B cell (primary cell): ENCODE data around the gene DISP1. TPM values are rescaled to one million over a fixed set of nuclear protein-coding genes. Genes with fewer than 3 reads are reported as not detected.

Source experiments
- ATAC-seq: fragments of 200-7000 bp; cut with Tn5 transposase; one replicate; pipeline ENCODE4 v1.10.0; 2021; ENCODE audit warnings: low read depth, mild to moderate bottlenecking, moderate number of reproducible peaks, moderate library complexity
- CTCF ChIA-PET: fragments of 350-600 bp; sonication (Branson Sonifier 250); formaldehyde crosslinking; loops from one replicate; lab custom pipeline; 2021; ENCODE audit warnings: antibody characterized with exemption, inconsistent platforms; lab: Charles Lee
- POLR2A ChIA-PET: fragments of 350-600 bp; sonication (Branson Sonifier 250); formaldehyde crosslinking; loops from one replicate; lab custom pipeline; 2021; ENCODE audit warnings: antibody characterized with exemption; lab: Charles Lee
- DNase-seq: peaks from one replicate; pipeline ENCODE4 v3.0.0; 2013
- H2AFZ ChIP-seq: 2 replicates; pipeline ENCODE4 v1.6.1; 2012; ENCODE audit warnings: mild to moderate bottlenecking, low read depth, low read length; ENCODE audit not compliant: insufficient read depth, poor library complexity, severe bottlenecking
- H3K27ac ChIP-seq, 2 donors: 1 replicate in 1 of 2; 2 replicates in 1 of 2; pipeline ENCODE4 v1.5.1; 2012 to 2013; ENCODE audit warnings: low read length in 2 of 2, mild to moderate bottlenecking in 2 of 2, moderate library complexity in 1 of 2
- H3K27me3 ChIP-seq, 4 experiments: fragments of 200-600 bp in 1 of 4; sonication (generic) in 1 of 4; replicated peaks in 1 of 4; 1 replicate in 2 of 4; 2 replicates in 2 of 4; pipeline versions ENCODE4 v1.6.1 to v1.7.0; 2013 to 2016; ENCODE audit warnings: low read length in 3 of 4, mild to moderate bottlenecking in 2 of 4, mixed read lengths in 1 of 4, moderate library complexity in 1 of 4; ENCODE audit not compliant: insufficient read depth in 4 of 4, control insufficient read depth in 3 of 4; ENCODE audit errors: control extremely low read depth in 1 of 4
- H3K36me3 ChIP-seq, 2 experiments: replicated peaks in 1 of 2; 1 replicate in 1 of 2; 2 replicates in 1 of 2; pipeline versions ENCODE4 v1.6.1 to v1.7.1; 2013; ENCODE audit warnings: low read length in 1 of 2; ENCODE audit not compliant: insufficient read depth in 2 of 2, control insufficient read depth in 1 of 2; ENCODE audit errors: control extremely low read depth in 1 of 2, extremely low read depth in 1 of 2
- H3K4me1 ChIP-seq, 2 donors: fragments of 200-600 bp in 1 of 2; sonication (generic) in 1 of 2; 1 replicate in 1 of 2; 2 replicates in 1 of 2; pipeline versions ENCODE4 v1.5.1 to v1.6.1; 2013 to 2017; ENCODE audit warnings: low read length in 2 of 2; ENCODE audit not compliant: control insufficient read depth in 2 of 2, insufficient read depth in 2 of 2
- H3K4me2 ChIP-seq: replicated peaks from 2 replicates; pipeline ENCODE3; 2012; ENCODE audit warnings: mild to moderate bottlenecking, low read depth, low read length; ENCODE audit not compliant: poor library complexity, severe bottlenecking
- H3K4me3 ChIP-seq, 5 experiments: fragments of 200-600 bp in 1 of 5; sonication (generic) in 1 of 5; 1 replicate in 3 of 5; 2 replicates in 2 of 5; pipeline versions ENCODE4 v1.5.1 to v1.7.0; 2011 to 2016; ENCODE audit warnings: low read length in 4 of 5, mild to moderate bottlenecking in 4 of 5, low read depth in 2 of 5, control low read depth in 1 of 5, moderate library complexity in 1 of 5; ENCODE audit not compliant: insufficient read depth in 1 of 5; ENCODE audit errors: control extremely low read depth in 1 of 5, extremely low read depth in 1 of 5
- H3K79me2 ChIP-seq: fragments of 200-600 bp; sonication (generic); one replicate; pipeline ENCODE4 v1.6.0; 2016; ENCODE audit warnings: low read length; ENCODE audit not compliant: control insufficient read depth, insufficient read depth
- H3K9ac ChIP-seq: fragments of 200-600 bp; sonication (generic); 2 replicates; pipeline ENCODE4 v1.6.1; 2017; ENCODE audit warnings: mild to moderate bottlenecking, low read length, moderate library complexity
- H3K9me3 ChIP-seq, 3 donors: one replicate each; pipeline versions ENCODE4 v1.6.1 to v1.7.1; 2013; ENCODE audit warnings: low read length in 2 of 3; ENCODE audit not compliant: control insufficient read depth in 2 of 3, insufficient read depth in 1 of 3; ENCODE audit errors: control extremely low read depth in 1 of 3
- H4K20me1 ChIP-seq: 2 replicates; pipeline ENCODE4 v1.6.0; 2012; ENCODE audit warnings: mild to moderate bottlenecking, low read length; ENCODE audit not compliant: insufficient read depth, control insufficient read depth, poor library complexity, severe bottlenecking
- H3K27ac Mint-ChIP-seq: one replicate; pipeline ENCODE4 v1.8.0; 2021; ENCODE audit warnings: mixed read lengths
- H3K27me3 Mint-ChIP-seq: one replicate; pipeline ENCODE4 v1.8.0; 2021; ENCODE audit warnings: mixed read lengths
- H3K4me1 Mint-ChIP-seq: one replicate; pipeline ENCODE4 v1.8.0; 2021; ENCODE audit warnings: mixed read lengths
- H3K4me3 Mint-ChIP-seq: one replicate; pipeline ENCODE4 v1.8.0; 2021; ENCODE audit warnings: mixed read lengths
- H3K9me3 Mint-ChIP-seq: one replicate; pipeline ENCODE4 v1.8.0; 2022; ENCODE audit warnings: mixed read lengths; ENCODE audit not compliant: insufficient read depth
- EZH2 ChIP-seq: IDR thresholded peaks from 2 replicates; pipeline ENCODE4 v1.6.1; 2012; ENCODE audit warnings: borderline replicate concordance, low read depth, mild to moderate bottlenecking, moderate library complexity, low read length; ENCODE audit not compliant: insufficient read depth, poor library complexity, severe bottlenecking
- WGBS: methylation state at CpG from one replicate; pipeline ENCODE4 v1.1.5; 2013; ENCODE audit warnings: missing lambda C conversion rate; ENCODE audit not compliant: insufficient coverage; 5-methylcytosine and 5-hydroxymethylcytosine counted together
- intact Hi-C: fragments of 100-400 bp; cut with micrococcal nuclease; formaldehyde crosslinking; loops from one replicate; pipeline ENCODE4 v1.10.0; 2022
- polyA plus RNA-seq: library from polyadenylated mRNA; depleted of rRNA; stranded (reverse); fragments of >200 nt; gene quantifications from 2 replicates; pipeline ENCODE4 v1.2.3, GENCODE V29; 2012
- total RNA-seq, 2 donors: library from RNA; stranded (reverse); fragments of 120-200 nt in 1 of 2; gene quantifications; 1 replicate in 1 of 2; 2 replicates in 1 of 2; pipeline versions ENCODE4 v1.2.3 to v1.2.4, GENCODE V29; 2013 to 2022
- TF ChIP-seq, protein P1 (sequence below): fragments of 200-600 bp; IDR thresholded peaks from one replicate; pipeline ENCODE4 v1.8.0; 2022; ENCODE audit warnings: antibody characterized with exemption, mild to moderate bottlenecking

The DISP1 gene
- total and polyA plus RNA-seq, 2 donors (not counting 1 experiment from before 2014, with no cell fraction given), result 6.6 to 12.0 TPM

DNA sequence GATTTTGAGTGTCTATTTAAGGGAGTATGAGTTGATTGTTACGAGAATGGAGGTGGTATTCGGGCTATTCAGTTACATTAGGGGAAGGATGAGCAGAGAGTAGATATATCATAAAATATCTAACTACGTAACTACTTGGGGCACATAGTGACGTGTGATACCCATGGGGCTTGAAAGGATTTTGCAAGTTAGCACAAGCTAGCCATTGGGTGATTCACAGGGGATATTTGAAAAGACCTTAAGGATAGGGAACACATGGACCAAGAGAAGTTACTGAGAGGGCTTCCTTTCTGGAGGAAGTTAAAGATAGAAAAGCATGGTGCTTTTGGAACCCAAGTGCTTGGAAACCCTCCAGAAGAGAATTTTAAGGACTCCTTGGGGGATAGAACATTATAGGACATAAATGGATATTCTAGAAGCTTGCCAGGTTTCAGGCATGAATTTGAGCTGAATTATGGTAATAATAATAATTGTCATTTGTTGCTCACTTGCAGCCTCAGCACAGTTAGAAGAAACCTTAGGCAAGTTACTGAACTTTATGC, 5.4 kb downstream of the DISP1 start:
- Mint-ChIP-seq H3K27me3 (no peaks in the 10 kb centered on the region), H3K27ac (no peak overlapping the region), H3K4me1 (peaks cover 49% of the 10 kb centered on the region), H3K4me3 (no peak overlapping the region), H3K9me3 (no peaks in the 10 kb centered on the region)
- no peak for TF ChIP-seq EZH2
- TF ChIP-seq, protein P1, sequence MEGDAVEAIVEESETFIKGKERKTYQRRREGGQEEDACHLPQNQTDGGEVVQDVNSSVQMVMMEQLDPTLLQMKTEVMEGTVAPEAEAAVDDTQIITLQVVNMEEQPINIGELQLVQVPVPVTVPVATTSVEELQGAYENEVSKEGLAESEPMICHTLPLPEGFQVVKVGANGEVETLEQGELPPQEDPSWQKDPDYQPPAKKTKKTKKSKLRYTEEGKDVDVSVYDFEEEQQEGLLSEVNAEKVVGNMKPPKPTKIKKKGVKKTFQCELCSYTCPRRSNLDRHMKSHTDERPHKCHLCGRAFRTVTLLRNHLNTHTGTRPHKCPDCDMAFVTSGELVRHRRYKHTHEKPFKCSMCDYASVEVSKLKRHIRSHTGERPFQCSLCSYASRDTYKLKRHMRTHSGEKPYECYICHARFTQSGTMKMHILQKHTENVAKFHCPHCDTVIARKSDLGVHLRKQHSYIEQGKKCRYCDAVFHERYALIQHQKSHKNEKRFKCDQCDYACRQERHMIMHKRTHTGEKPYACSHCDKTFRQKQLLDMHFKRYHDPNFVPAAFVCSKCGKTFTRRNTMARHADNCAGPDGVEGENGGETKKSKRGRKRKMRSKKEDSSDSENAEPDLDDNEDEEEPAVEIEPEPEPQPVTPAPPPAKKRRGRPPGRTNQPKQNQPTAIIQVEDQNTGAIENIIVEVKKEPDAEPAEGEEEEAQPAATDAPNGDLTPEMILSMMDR, result no peak
- no peak for ATAC-seq
- no peaks in the 10 kb centered on the region for H3K9me3 ChIP-seq
- H3K4me1 ChIP-seq, result peaks cover 9 to 18% of the 10 kb centered on the region in 2 donors
- intact Hi-C loops, result no loop called here
- no peaks in the 10 kb centered on the region for H4K20me1 ChIP-seq
- H3K36me3 ChIP-seq, result no peaks in the 10 kb centered on the region
- no peaks in the 10 kb centered on the region for H3K27me3 ChIP-seq
- H2AFZ ChIP-seq, result no peak overlapping the region
- no peak for DNase-seq
- H3K9ac ChIP-seq, result no peak overlapping the region
- H3K27ac ChIP-seq, result no peak overlapping the region
- ChIA-PET CTCF (interaction anchor here (1.2 kb wide), 1 partner anchor 19 kb away, joined by 3 read pairs; no protein-coding TSS in a partner anchor), POLR2A (no interaction called here)
- H3K4me2 ChIP-seq, result no peak overlapping the region
- 100% methylated on average over 1 of the region's 4 CpGs for WGBS
- H3K79me2 ChIP-seq, result peaks cover 90% of the 10 kb centered on the region
- H3K4me3 ChIP-seq, result no peak overlapping the region

DNA sequence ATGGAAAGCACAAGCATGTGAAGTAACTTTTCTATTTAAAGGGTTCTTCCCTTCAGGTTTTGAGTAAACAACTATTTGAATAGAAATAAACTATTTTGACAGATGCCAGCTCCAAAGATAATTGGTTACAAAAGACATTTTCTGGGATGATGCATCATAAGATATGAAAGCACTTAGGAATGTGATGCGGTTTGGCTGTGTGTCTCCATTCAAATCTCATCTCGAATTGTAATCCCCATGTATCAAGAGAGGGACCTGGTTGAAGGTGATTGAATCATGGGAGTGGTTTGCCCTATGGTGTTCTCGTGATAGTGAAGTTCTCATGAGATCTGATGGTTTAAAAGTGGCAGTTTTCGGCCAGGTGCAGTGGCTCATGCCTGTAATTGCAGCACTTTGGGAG, 6.4 kb downstream of the DISP1 start:
- no peaks in the 10 kb centered on the region for H3K9me3 Mint-ChIP-seq
- CTCF ChIA-PET, result no interaction called here

More for the DNA sequence above, 6.4 kb downstream of the DISP1 start:
- TF ChIP-seq EZH2, result no peak
- TF ChIP-seq, protein P1, result no peak
- Histone ChIP-seq H3K79me2 (peaks cover 89% of the 10 kb centered on the region), H3K9ac (no peak overlapping the region), H2AFZ (no peak overlapping the region), H3K27ac (no peak overlapping the region), H4K20me1 (peaks cover 5% of the 10 kb centered on the region), H3K27me3 (no peaks in the 10 kb centered on the region), H3K9me3 (no peaks in the 10 kb centered on the region), H3K4me3 (no peak overlapping the region), H3K36me3 (no peaks in the 10 kb centered on the region), H3K4me2 (no peak overlapping the region), H3K4me1 (peaks cover 4 to 12% of the 10 kb centered on the region in 2 donors)
- Mint-ChIP-seq H3K27me3 (no peaks in the 10 kb centered on the region), H3K4me3 (no peak overlapping the region), H3K4me1 (peaks cover 45% of the 10 kb centered on the region), H3K27ac (peak overlapping the region; percentile 15)
- DNase-seq, result no peak
- intact Hi-C loops, result no loop called here
- 100% methylated on average over 4 of the region's 4 CpGs for WGBS
- ATAC-seq, result no peak
- POLR2A ChIA-PET, result no interaction called here
